ENCODE data around the gene FLNC.

DNA sequence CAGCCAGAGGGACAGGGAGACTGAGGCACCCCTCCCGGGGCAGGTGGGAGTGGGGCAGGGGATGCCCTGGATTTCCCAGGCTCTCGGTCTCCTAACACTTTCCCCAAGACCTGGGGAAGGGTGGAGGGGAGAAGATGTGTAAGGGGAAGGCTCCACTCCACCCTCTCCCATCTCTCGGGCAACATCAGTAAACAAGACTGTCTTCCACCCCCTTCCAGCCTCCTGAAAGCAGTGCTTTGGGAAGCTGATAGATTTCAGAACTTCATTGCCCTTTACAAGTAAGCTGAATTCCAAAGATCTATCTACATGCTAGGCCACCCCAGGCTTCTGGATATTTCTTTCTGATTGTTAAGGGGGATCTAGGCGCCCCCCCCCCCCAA, 3.7 kb downstream of the FLNC start:
- TF ChIP-seq, protein P1, sequence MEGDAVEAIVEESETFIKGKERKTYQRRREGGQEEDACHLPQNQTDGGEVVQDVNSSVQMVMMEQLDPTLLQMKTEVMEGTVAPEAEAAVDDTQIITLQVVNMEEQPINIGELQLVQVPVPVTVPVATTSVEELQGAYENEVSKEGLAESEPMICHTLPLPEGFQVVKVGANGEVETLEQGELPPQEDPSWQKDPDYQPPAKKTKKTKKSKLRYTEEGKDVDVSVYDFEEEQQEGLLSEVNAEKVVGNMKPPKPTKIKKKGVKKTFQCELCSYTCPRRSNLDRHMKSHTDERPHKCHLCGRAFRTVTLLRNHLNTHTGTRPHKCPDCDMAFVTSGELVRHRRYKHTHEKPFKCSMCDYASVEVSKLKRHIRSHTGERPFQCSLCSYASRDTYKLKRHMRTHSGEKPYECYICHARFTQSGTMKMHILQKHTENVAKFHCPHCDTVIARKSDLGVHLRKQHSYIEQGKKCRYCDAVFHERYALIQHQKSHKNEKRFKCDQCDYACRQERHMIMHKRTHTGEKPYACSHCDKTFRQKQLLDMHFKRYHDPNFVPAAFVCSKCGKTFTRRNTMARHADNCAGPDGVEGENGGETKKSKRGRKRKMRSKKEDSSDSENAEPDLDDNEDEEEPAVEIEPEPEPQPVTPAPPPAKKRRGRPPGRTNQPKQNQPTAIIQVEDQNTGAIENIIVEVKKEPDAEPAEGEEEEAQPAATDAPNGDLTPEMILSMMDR (IDR thresholded peaks at IDR 0.05; ENCODE audit: extremely low read depth in 1 of 2, insufficient read depth in 1 of 2, low read depth in 1 of 2, low read length in 2 of 2) = no peak
- TF ChIP-seq POLR2A (IDR thresholded peaks at IDR 0.05; ENCODE audit: low read depth, low read length) (no peak), POLR2AphosphoS5 (IDR thresholded peaks at IDR 0.05; ENCODE audit: insufficient read depth, low read depth, low read length) (no peak), EZH2 (IDR thresholded peaks at IDR 0.05; ENCODE audit: borderline replicate concordance, low read depth, low read length, severe bottlenecking) (no peak)

All from endothelial cell of umbilical vein (primary cell).